ENCODE results near the gene DPAGT1. TPM values are rescaled to one million over a fixed set of nuclear protein-coding genes. Genes with fewer than 3 reads are reported as not detected.

DPAGT1 gene
- total RNA-seq, 1 experiment from 2014 or later = 45.1 TPM

DNA sequence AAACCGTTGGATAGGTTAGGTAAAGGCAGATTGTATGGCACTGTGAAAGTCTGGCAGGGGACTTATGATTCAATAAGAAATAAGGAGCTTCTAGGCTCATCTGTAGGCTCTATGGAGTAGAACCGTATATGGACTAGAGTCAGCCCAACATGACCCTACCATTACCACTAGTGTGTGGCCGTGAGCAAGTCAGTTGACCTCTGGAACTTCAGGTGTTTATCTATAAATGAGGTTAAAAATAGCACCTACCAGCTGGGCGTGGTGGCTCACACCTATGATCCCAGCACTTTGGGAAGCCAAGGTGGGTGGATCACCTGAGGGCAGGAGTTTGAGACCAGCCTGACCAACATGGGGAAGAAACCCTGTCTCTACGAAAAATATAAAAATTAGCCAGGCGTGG, 24.2 kb upstream of the DPAGT1 start:
- ChIA-PET CTCF (interaction anchor here (1.5 kb wide), 1 partner anchor 158 kb away, joined by 5 read pairs; no protein-coding TSS in a partner anchor), RAD21 (ENCODE audit: low non-redundant PET in 1 of 2, low total read pairs in 2 of 2, uncharacterized antibody in 2 of 2, unreplicated experiment in 2 of 2) (no interaction called here), POLR2A (interaction anchor here (0.6 kb wide), 1 partner anchor 281 kb away, joined by 3 read pairs; no protein-coding TSS in a partner anchor)
- Histone ChIP-seq H3K79me2 (ENCODE audit: insufficient read depth, low read length) (peaks cover 25% of the 10 kb centered on the region), H3K36me3 (ENCODE audit: control insufficient read depth in 1 of 2, insufficient read depth in 2 of 2, low read length in 2 of 2) (peaks cover 0 to 4% of the 10 kb centered on the region in 2 experiments; a peak in 3 of 4 replicates), H3K9me2 (ENCODE audit: insufficient read depth) (no peaks in the 10 kb centered on the region), H3K4me2 (ENCODE audit: low read length) (peak overlapping the region; percentile 43), H3K9me3 (ENCODE audit: control insufficient read depth in 1 of 2, insufficient read depth in 1 of 2, low read depth in 1 of 2, low read length in 2 of 2) (no peaks in the 10 kb centered on the region), H3K27me3 (ENCODE audit: insufficient read depth, low read length) (no peaks in the 10 kb centered on the region), H4K20me1 (ENCODE audit: insufficient read depth) (no peaks in the 10 kb centered on the region), H3K9ac (ENCODE audit: low read length) (no peak overlapping the region), H2AFZ (ENCODE audit: low read depth, low read length, poor library complexity, severe bottlenecking) (no peak overlapping the region), H3K27ac (ENCODE audit: low read depth, low read length) (no peak overlapping the region), H3K4me3 (replicated peaks in 1 of 2; ENCODE audit: low read depth in 1 of 2, low read length in 2 of 2) (no peak overlapping the region), H3K4me1 (ENCODE audit: control insufficient read depth in 1 of 2, insufficient read depth in 2 of 2, low read length in 2 of 2) (peaks cover 16 to 34% of the 10 kb centered on the region in 2 experiments)
- DNase-seq (ENCODE audit: low read depth, low spot score) = no peak
- ATAC-seq = no peak
- BruUV-seq (replicated peaks) = no TSS peak
- intact Hi-C loops (cut with micrococcal nuclease) = no loop called here
- no peak for TF ChIP-seq CBX3 (IDR thresholded peaks at IDR 0.05; ENCODE audit: low read depth)
- no peak for TF ChIP-seq EZH2 (IDR thresholded peaks at IDR 0.05)
- no peak for TF ChIP-seq FOSL1 (IDR thresholded peaks at IDR 0.05; ENCODE audit: low read depth)
- no peak for TF ChIP-seq POLR2AphosphoS5 (IDR thresholded peaks at IDR 0.05; ENCODE audit: low read depth, low read length)
- no peak for TF ChIP-seq ZNF274 (IDR thresholded peaks at IDR 0.05; ENCODE audit: low read depth, low read length)
- TF ChIP-seq, protein P1, sequence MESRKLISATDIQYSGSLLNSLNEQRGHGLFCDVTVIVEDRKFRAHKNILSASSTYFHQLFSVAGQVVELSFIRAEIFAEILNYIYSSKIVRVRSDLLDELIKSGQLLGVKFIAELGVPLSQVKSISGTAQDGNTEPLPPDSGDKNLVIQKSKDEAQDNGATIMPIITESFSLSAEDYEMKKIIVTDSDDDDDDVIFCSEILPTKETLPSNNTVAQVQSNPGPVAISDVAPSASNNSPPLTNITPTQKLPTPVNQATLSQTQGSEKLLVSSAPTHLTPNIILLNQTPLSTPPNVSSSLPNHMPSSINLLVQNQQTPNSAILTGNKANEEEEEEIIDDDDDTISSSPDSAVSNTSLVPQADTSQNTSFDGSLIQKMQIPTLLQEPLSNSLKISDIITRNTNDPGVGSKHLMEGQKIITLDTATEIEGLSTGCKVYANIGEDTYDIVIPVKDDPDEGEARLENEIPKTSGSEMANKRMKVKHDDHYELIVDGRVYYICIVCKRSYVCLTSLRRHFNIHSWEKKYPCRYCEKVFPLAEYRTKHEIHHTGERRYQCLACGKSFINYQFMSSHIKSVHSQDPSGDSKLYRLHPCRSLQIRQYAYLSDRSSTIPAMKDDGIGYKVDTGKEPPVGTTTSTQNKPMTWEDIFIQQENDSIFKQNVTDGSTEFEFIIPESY (IDR thresholded peaks at IDR 0.05; ENCODE audit: extremely low read depth, insufficient replicate concordance, low read length) = no peak
- no peak for TF ChIP-seq TCF7L2 (IDR thresholded peaks at IDR 0.05; ENCODE audit: borderline replicate concordance, extremely low read depth, insufficient read depth, insufficient read length)
- TF ChIP-seq SP1 (IDR thresholded peaks at IDR 0.05; ENCODE audit: low read depth) = no peak
- no peak for TF ChIP-seq CEBPB (IDR thresholded peaks at IDR 0.05; ENCODE audit: low read depth)
- TF ChIP-seq EGR1 (IDR thresholded peaks at IDR 0.05; ENCODE audit: low read depth) = no peak
- TF ChIP-seq SRF (IDR thresholded peaks at IDR 0.05; ENCODE audit: low read depth) = no peak
- no peak for TF ChIP-seq JUND (IDR thresholded peaks at IDR 0.05)
- no peak for TF ChIP-seq ZFX (IDR thresholded peaks at IDR 0.05)
- TF ChIP-seq, protein P2, sequence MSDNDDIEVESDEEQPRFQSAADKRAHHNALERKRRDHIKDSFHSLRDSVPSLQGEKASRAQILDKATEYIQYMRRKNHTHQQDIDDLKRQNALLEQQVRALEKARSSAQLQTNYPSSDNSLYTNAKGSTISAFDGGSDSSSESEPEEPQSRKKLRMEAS (IDR thresholded peaks at IDR 0.05) = no peak
- TF ChIP-seq RAD21 (IDR thresholded peaks at IDR 0.05; ENCODE audit: low read depth) = no peak
- TF ChIP-seq ELF1 (IDR thresholded peaks at IDR 0.05; ENCODE audit: borderline replicate concordance, low read depth) = no peak
- no peak for TF ChIP-seq YY1 (IDR thresholded peaks at IDR 0.05; ENCODE audit: extremely low read depth, insufficient replicate concordance, low read depth, low read length)
- TF ChIP-seq, protein P3, sequence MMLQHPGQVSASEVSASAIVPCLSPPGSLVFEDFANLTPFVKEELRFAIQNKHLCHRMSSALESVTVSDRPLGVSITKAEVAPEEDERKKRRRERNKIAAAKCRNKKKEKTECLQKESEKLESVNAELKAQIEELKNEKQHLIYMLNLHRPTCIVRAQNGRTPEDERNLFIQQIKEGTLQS (IDR thresholded peaks at IDR 0.05) = no peak
